Endometrium (tissue), 2 donors: ENCODE results near the gene ARHGAP15.

Source experiments
- FAIRE-seq: peaks from 2 replicates; lab custom pipeline; 2012; peaks lifted over from hg19 to GRCh38; lab: Jason Lieb, UNC
- donor health status: control.
- donor health status: control.

The ARHGAP15 gene

GRCh38 chr2:143263066-143263625, 133.9 kb downstream of the ARHGAP15 start:
- FAIRE-seq: no peak

- peak; percentile 43 for FAIRE-seq
Observed at GRCh38 chr2:143264851-143265250, 135.6 kb downstream of the ARHGAP15 start.

GRCh38 chr2:143279672-143280071, 150.5 kb downstream of the ARHGAP15 start:
- no peak for FAIRE-seq

DNA sequence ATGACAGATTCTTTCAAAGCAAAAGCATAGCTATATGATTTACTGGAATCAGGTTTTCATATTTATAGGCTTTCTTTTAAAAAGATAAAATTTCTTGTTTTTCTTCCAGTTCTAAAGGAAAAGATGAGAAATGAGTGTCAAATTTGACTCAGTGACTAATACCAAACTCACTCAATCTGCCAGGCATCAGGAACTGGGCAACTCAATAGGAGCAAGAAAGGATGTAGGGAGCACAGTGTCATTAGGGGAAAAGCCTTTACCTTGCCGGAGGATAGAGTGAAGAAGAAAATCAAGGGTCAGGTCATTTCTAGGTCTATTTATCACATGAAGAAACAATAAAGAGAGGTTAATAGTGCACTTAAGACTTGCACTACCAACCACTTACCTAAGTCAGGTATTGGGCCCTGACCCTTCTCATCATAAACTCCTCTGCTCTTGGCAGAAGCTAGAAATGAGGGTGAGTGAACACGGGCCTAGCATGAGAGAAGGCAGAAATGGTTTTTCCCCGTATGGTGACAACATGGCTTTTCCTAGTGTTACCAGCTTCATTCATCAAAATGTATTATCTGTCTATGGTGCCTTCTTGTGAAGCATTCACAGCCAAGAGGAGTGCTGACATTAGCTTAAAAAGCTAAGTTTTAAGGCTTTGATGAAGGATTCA, 151.0 kb downstream of the ARHGAP15 start:
- no peak for FAIRE-seq

DNA sequence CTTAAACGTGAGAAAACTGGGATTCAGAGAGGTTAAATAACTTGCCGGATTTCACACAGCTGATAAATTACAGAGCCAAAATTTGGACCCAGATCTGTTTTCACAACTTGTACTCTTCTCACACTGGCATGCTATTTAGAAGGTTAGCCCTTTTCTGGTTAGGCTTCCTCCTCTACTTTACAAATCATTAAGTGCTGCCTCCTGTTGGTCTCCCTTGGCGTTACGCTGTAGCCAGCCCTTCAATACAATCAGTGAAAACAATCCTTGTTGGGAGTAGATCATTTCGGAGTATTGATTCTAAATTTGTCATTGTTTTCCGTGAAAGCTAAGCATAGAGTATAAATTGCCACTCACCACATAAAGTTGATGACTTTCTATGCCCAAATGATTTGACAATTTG, 153.5 kb downstream of the ARHGAP15 start:
- FAIRE-seq: no peak

GRCh38 chr2:143284087-143284675, 155.0 kb downstream of the ARHGAP15 start:
- no peak for FAIRE-seq

GRCh38 chr2:143289025-143289424, 159.8 kb downstream of the ARHGAP15 start:
- no peak for FAIRE-seq

GRCh38 chr2:143290221-143290620, 161.0 kb downstream of the ARHGAP15 start:
- no peak for FAIRE-seq

- FAIRE-seq: no peak
Observed at GRCh38 chr2:143294068-143294467, 164.8 kb downstream of the ARHGAP15 start.

DNA sequence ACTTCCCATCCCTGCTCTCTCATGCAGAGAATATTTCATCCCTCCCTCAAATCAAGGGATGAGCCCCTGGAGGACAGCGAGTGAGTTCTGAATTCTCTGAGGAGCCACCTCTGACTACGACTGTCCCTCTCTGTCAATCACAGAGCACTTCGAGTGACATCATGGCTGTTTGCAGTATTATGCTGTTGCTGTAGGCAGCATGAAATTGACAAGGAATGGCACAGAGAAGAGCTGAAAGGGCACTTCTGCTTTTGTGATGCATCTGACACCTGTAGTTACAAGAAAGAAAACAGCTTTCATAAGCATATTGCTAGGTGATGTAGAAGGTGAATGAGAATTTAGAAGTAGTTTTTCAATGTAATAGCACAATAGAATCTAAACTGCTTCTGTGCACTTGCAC, 166.9 kb downstream of the ARHGAP15 start:
- no peak for FAIRE-seq

GRCh38 chr2:143297182-143297581, 168.0 kb downstream of the ARHGAP15 start:
- FAIRE-seq: no peak

DNA sequence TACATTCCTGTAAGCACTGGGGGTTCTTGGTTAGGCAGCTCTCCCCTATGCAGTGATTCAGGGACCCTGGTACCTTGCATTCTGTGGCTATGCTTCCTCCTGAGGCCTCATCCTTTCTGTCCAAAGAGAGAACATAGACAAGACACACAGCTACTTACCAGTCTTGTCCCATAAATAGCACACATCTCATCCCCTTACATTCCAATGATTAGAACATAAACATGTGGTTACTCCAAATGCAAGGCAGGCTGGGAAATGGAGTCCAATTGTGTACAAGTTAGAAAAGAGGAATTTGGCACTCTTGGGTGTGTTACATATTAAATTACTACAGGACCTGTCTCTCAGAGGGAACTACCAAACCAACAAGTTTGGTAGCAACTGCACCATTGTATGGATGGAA, 171.3 kb downstream of the ARHGAP15 start:
- FAIRE-seq: no peak

DNA sequence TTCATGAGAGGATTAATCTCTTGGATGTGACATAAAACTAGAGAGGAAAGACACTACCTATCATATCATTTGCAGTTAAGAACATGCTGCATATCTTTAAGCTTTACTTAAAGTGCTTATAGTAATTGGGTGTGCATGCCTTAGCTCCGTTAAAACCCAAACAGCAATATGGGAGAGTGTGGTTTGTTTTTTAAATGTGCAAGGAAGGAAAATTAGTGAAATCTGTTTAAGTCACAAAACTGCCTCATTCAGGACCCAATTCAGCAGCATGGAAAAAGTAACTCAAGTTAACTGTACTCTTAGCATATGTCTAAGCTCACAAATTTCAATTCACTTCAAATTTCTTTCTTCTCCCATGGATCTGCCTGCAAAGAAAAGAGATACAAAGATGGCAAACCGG, 182.2 kb downstream of the ARHGAP15 start:
- no peak for FAIRE-seq

GRCh38 chr2:143312441-143312840, 183.2 kb downstream of the ARHGAP15 start:
- no peak for FAIRE-seq

DNA sequence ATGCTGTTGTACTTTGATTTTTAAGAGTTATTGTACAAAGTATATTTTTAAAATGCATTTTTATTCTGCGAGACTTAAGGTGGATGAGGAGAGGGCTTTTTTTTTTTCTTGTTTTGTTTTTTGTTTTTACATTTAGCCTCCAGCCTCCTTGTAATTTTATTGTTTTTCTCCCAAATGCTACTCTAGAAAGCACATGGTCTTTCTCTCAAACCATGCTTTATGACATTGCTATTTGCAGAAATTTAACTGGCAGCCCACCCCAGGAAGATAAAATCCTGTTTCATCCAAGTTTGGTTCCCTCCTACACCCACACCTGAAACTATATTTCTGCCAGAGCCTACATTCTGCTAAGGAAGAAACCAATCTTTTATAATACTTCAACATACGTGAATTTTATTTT, 184.6 kb downstream of the ARHGAP15 start:
- FAIRE-seq: no peak

DNA sequence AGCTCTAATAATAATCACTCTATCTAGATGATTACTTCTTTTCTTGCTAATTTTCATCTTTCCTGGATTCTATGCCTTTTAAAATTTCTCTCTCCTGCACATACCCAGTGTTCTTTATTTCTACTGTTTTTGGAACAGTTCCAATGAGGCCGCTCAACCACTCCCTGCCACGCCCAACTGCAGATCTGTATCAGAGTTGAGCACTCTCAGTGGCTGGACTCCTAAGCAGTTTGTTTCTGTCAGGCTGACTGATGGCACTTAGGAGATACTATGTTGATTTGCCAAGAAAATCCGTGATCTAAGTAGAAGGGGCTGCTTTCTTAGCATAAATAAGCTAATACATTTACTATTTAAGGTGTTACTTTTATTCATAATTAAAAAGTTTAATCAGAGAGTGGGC, 192.8 kb downstream of the ARHGAP15 start:
- no peak for FAIRE-seq

DNA sequence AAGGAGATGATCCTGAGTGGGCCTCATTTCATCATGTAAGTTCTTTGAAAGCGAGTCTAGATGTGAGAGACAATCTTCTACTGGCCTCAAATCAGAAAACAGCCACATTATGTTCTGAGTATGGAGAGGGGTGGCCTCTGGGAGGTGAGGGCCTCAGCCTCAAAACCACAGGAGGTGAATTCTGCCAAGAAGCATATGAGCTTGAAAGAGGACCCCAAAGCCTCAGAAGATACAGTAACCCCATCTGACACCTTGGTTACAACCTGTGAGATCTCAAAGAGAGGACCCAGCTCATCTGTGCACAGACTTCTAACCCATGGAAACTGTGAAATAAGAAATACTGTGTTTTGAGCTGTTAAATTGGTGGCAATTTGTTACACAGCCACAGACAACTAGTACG, 200.1 kb downstream of the ARHGAP15 start:
- no peak for FAIRE-seq

GRCh38 chr2:143333168-143333791, 204.1 kb downstream of the ARHGAP15 start:
- FAIRE-seq: no peak

- no peak for FAIRE-seq
Observed at GRCh38 chr2:143333847-143334246, 204.6 kb downstream of the ARHGAP15 start.

DNA sequence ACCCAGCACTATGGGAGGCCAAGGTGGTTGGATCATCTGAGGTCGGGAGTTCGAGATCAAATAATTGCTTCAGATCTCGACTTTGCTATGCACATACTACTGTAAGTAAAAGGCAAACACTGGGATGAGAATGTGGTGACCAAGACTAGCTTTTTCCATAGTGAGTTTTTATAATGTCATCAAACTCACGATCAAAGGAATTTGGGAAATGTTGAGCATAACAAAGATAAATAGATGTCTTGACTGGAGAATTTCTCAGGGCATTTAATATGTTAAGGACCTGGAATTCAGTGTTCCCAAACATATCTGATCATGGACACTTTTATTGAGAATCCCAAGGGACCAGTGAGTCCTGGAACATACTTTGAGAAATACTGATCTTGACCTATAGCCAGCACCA, 205.6 kb downstream of the ARHGAP15 start:
- FAIRE-seq: no peak

DNA sequence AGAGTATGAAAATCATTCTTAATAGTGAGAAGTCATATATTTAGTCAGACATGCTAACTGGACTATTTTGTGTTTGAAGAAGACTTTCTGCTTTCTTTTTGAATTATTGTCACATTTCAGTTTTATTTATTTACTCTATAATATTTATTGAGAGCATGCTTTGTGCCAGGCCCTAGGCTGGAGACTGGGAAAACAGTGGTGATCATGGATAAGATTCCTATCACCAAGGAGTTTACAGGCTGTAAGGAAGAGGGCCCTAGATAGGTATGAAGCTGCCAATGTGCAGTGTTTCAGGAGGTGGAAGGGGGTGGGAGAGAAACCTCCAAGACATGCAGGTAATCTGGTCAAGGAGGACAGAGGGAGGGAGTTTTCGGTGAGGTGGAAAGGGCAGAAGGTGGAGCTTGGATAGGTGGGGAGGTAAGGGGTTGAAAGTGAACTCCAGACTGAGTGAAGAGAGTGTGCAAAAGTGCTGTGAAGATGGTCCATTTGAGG, 207.5 kb downstream of the ARHGAP15 start:
- FAIRE-seq: no peak

GRCh38 chr2:143341478-143341877, 212.3 kb downstream of the ARHGAP15 start:
- FAIRE-seq: no peak

DNA sequence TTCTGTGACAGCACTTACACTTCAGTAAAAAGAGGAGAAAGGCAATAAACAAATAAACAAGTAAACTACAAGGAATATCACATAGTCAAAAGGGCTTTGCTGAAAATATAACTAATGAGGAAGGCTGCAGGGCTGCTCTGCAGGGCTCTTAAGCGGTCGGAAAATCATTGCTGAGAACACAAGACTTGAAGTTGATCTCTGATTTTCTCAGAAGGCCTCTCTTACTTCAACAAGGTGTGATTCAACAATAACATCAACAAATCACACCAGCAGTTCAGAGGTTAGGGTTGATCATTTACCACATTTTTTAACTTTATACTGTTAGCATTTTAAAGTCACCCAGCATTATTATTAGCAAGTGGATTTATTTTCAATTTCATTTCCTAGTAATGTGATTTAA, 215.6 kb downstream of the ARHGAP15 start:
- no peak for FAIRE-seq
